ENCODE data around the gene ZNF532.
"Not testable (repeated sequence)": the region's sequence is repeated elsewhere in the genome, so short reads cannot be mapped to it uniquely, and the experiment has no call there.

Gene ZNF532

GRCh38 chr18:58901783-58902182 is 37.1 kb downstream of the ZNF532 start:
- DNase-seq = no peak

DNA sequence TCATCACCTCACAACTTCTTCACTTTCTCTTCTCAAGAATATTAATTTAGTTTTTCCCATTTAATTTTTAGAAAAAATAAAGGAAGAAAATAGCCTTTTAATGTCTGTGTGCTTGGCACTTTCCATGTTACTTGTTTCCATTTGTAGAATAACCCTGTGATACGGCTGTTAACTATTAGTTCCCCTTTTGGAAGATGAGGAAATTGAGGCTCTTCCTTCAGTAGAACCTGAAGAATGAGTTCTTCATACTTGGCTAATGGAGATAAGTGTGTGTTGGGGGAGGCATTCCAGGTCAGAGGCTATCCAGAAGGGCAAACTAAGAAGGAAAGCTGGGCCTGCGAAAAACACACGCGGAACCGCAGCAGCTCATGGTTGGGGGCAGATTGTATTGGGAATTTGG is 38.3 kb downstream of the ZNF532 start:
- DNase-seq = no peak

DNA sequence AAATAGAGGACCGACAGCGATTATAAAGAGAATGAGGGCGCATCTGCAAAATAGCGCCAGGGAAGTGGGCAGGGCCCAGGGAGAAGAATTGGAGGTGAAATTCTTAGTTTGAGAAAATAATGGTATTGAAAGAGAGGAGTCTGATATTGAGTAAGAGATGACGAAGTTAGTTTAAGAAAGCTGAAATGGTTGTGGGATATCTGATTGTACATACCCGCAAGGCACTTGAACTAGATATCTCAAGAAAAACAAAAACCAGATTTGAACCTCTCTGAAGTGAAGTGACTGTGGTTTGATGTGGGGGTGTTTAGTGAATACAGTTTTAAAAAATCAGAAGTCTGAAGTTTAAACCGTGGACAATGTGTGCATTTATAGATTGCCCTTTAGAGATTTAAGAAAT is 38.9 kb downstream of the ZNF532 start:
- DNase-seq = no peak

DNA sequence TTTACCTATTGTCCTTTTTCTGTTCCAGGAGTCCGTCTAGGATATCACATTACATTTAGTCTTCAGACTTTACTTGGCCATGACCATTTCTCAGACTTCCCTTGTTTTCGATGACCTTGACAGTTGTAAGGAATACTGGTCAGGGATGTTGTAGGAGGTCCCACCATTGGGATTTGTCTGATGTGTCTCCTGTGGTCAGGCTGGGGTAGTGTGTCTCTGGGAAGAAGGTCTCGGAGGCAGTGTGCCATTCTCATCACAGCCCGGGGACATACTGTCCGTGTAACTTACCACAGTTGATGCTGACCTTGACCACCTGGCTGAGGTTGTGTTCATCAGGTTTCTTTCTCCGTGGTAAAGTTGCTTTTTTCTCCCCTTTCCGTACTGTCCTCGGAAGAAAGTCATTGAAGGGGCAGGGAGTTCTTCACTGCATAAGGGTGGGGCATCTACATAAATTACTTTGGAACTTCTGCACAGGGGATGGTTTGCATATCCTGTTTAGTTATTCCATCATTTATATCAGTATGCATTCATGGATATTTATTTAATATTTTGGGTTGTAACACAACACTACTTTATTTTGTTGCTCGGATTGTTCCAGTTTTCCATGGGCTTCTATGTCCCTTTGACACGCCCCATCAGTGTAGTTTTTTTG is 41.2 kb downstream of the ZNF532 start:
- DNase-seq = no peak

DNA sequence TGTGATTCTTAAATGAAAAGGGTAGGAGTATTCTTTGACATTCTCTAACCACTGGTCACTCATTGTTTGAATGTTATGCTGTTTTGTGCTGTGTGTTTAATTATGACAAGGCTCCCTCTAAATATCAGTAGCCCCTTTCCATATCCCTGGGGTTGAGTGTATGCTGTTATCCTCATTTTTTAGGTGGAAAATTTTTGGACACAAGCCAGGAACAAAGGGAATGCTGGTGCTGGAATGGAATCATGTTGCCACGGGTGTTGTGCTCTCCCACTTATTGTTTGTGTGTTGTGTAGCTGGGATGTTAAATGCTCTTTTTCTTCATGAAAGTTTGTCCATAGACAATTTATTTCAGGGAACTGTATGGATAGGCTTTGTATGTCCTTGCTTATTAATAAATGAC is 43.3 kb downstream of the ZNF532 start:
- no peak for DNase-seq

DNA sequence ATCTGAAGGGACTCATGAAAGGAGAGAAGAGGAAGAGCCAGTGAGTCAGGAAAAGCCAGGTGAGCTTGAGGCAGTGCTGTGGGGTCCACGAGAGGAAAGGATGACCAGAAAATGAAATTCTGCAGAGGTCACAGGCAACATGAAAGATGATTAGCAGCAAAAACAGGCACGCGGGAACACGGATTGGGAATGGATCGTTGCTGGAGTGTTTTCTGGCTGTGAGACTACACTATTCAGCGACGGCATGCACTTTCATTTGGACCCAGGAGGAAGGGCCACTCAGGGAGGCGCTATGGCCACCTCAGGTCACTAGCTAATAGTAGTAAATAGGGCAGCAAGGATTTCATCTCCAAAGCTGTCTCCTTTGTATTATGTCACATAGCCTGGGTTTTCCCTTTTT is 44.8 kb downstream of the ZNF532 start:
- no peak for DNase-seq

DNA sequence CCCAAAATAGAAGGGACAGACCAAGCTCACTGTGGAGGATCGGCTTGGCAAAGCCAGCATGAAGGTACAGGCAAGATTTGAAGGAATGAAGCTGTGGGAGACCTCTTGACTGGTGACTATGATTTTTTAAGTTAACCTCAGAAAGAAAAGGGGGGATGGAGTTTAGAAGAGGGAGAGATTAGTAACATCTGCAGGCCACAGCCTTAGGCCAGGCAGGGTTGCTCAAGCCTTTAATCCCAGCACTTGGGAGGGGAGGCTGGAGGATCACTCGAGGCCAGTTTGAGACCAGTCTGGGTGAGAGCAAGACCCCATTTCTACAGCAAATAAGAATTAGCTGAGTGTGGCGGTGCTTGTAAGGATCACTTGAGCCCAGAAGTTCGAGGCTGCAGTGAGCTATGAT is 46.6 kb downstream of the ZNF532 start:
- no peak for DNase-seq

- DNase-seq = no peak
Observed at GRCh38 chr18:58911766-58912165, 47.1 kb downstream of the ZNF532 start.

- no peak for DNase-seq
Observed at GRCh38 chr18:58915006-58915799, 50.5 kb downstream of the ZNF532 start.

- DNase-seq = no peak
Observed at GRCh38 chr18:58915995-58916394, 51.3 kb downstream of the ZNF532 start.

DNA sequence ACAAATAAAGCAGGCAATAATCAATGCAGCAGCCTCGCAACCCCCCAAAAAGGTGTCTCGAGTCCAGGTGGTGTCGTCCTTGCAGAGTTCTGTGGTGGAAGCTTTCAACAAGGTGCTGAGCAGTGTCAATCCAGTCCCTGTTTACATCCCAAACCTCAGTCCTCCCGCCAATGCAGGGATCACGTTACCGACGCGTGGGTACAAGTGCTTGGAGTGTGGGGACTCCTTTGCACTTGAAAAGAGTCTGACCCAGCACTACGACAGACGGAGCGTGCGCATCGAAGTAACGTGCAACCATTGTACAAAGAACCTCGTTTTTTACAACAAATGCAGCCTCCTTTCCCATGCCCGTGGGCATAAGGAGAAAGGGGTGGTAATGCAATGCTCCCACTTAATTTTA is 55.3 kb downstream of the ZNF532 start:
- DNase-seq = not testable (repeated sequence)

GRCh38 chr18:58922995-58923394 is 58.3 kb downstream of the ZNF532 start:
- no peak for DNase-seq

- no peak for DNase-seq
Observed at GRCh38 chr18:58924473-58924872, 59.8 kb downstream of the ZNF532 start.

DNA sequence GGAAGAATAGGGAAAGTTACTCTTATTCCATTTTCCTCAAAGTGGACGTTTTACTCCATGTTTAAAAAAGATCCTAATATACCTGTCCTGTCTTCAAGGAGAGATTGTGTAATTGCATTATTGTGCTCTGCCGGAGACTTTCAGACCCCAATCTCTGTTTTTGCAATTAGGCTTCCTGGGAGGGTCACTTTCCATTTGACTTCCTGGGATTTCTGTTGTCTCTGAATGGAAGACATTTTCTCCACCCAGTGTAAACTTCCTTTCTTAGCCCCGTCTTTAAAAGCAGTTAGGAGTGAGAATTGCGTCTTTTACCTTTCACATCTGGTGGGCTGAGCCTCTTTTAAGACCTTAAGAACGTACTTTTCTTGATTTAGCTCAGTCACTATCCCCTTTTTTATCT is 63.0 kb downstream of the ZNF532 start:
- no peak for DNase-seq

- no peak for DNase-seq
Observed at GRCh38 chr18:58928386-58928785, 63.7 kb downstream of the ZNF532 start.

DNA sequence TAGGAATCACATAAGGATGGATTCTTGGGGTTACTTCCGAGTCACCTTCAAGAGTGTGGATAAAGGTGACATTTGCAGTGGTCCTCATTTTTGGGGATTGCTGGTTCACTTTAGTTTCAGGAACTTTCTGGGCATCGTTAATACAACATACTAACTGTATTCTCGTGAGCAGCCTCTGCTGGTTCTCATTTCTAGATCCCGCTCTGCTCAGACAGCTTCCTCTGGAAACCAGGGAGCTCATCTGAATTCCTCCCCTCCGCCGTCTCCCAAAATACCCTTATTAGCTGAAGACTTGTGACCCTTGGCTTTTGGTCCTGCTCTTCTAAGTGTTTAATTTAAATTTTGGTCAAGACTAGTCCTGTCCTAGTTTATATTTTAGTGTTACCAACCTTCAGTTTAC is 64.5 kb downstream of the ZNF532 start:
- no peak for DNase-seq

DNA sequence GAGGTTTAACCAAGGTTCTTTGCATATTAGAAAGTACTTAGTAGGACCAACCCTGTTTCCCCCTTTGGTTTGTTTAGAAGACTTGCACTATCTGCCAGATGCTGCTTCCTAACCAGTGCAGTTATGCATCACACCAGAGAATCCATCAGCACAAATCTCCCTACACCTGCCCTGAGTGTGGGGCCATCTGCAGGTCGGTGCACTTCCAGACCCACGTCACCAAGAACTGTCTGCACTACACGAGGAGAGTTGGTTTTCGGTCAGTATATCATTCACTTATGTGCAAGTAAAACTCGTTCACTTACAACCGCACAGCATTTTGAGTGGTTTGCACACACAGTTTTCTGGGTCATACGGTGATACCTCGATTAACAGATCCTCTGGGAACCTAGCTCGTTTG is 69.7 kb downstream of the ZNF532 start:
- DNase-seq = no peak

DNA sequence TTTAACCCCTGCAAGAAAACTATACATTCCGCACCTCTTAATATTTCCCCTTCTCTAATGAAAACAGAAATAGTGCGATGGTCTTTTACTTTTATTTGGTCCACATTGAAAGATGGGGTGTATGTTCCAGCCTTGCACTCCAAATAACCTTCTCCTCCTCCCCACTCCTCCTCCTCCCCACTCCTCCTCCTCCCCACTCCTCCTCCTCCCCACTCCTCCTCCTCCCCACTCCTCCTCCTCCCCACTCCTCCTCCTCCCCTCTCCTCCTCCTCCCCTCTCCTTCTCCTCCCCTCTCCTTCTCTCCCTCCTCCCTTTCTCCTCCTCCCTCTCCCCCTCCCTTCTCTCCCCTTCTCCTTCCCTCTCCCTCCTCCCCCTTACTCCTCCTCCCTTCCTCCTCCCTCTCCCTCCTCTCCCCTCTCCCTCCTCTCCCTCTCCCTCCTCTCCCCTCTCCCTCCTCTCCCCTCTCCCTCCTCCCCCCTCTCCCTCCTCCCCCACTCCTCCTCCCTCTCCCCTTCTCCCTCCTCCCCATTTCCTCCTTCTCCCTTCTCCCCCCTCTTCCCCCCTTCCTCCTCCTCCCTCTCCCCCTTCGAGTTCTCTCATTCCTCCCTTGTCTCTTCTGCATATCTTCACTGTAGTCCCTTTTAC is 70.4 kb downstream of the ZNF532 start:
- no peak for DNase-seq

DNA sequence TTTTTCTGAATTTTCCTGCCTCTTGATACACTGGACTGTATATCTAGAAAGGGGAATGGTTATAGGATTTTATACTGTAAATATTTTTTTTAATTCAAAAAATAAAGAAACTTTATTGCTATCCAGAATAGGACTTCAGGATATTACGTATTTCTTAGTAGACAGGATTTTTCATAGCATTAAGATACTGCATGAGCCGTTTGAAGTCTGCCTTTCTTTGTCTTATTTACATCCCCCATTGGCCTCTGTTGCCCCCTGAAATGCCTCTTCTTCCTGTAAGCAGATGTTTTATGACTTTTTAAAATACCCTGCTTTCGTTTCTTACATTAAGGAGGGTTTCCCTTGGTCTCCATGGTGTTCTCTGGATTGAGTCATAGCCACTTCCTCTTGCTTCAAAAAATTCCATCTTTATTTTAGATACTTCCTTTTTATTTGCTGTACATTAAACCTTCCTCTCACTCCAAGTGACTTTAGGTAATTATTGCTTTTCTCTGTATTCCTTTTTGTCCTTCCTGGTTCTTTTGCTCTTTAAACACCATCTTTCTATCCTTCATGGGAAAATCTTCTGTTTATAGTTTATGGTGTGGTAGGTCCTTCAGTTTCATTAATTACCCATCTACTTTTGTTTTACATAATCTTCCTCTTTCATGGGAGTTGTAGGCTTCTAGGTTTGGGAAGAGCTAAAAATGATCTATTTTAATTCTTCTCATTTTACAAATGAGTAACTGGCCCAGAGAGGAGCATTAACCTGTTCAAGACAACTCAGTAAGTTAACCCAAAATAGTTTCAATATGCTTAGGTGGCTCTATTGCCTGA is 72.6 kb downstream of the ZNF532 start:
- no peak for DNase-seq

DNA sequence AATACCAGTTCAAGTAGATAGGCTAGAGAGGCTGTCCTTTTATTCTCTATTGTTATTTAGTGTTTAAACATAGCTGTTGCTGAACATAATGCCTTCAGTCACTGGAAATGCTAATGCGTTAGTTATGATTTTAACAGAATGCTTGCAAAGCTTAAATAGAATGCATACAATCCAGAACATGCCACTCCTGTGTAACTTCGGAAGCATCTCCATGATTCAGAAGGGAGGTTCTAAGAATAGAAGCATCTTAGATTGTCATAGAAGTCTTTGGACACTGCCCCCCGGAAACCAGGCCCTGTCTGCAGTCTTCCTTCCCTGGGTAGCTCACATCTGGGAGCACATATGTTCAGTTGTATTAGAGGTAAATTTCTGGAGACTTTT is 73.2 kb downstream of the ZNF532 start:
- no peak for DNase-seq

GRCh38 chr18:58941426-58942099 is 76.9 kb downstream of the ZNF532 start:
- no peak for DNase-seq

- DNase-seq = no peak
Observed at GRCh38 chr18:58943896-58944295, 79.2 kb downstream of the ZNF532 start.
